Suprapubic skin (tissue), 4 donors: ENCODE results near the gene VKORC1. TPM values are rescaled to one million over a fixed set of nuclear protein-coding genes. Genes with fewer than 3 reads are reported as not detected.
A peak's percentile ranks its signal among the peaks of the same experiment; 100 is the strongest.

Experiments
- DNase-seq, 2 donors: peaks; one replicate each; pipeline ENCODE4 v3.0.0-alpha.2; 2019; ENCODE audit warnings: low spot score in 2 of 2
- H3K27ac ChIP-seq: fragments of 200-600 bp; sonication (generic); one replicate; pipeline ENCODE4 v1.5.1; 2019
- H3K27me3 ChIP-seq: fragments of 200-600 bp; sonication (generic); one replicate; pipeline ENCODE4 v1.5.1; 2019
- H3K36me3 ChIP-seq: fragments of 200-600 bp; sonication (generic); one replicate; pipeline ENCODE4 v1.5.1; 2019
- H3K4me1 ChIP-seq: fragments of 200-600 bp; sonication (generic); one replicate; pipeline ENCODE4 v1.5.1; 2019
- H3K4me3 ChIP-seq: fragments of 200-600 bp; sonication (generic); one replicate; pipeline ENCODE4 v1.5.1; 2019; ENCODE audit warnings: mild to moderate bottlenecking
- H3K9me3 ChIP-seq: fragments of 200-600 bp; sonication (generic); one replicate; pipeline ENCODE4 v1.5.1; 2019
- CTCF ChIP-seq, 2 donors: fragments of 200-600 bp in 1 of 2; fragments of 450-650 bp in 1 of 2; sonication (generic) in 1 of 2; IDR thresholded peaks; one replicate each; pipeline ENCODE4 v1.5.1; 2016 to 2019; ENCODE audit warnings: antibody characterized with exemption in 2 of 2, mild to moderate bottlenecking in 1 of 2, moderate library complexity in 1 of 2
- EP300 ChIP-seq: sonication (generic); formaldehyde crosslinking; IDR thresholded peaks from one replicate; pipeline ENCODE4 v1.6.1; 2017; ENCODE audit warnings: antibody characterized with exemption
- POLR2A ChIP-seq, 2 donors: fragments of 450-650 bp; IDR thresholded peaks; one replicate each; pipeline ENCODE4 v1.6.1; 2017; ENCODE audit warnings: antibody characterized with exemption in 2 of 2, mild to moderate bottlenecking in 2 of 2, moderate library complexity in 2 of 2
- POLR2AphosphoS5 ChIP-seq, 3 donors: sonication (generic); formaldehyde crosslinking; IDR thresholded peaks; one replicate each; pipeline ENCODE4 v1.6.1; 2017; ENCODE audit warnings: antibody characterized with exemption in 3 of 3
- WGBS: methylation state at CpG from one replicate; pipeline ENCODE4 v1.1.5; 2018; 5-methylcytosine and 5-hydroxymethylcytosine counted together
- total RNA-seq, 4 donors: library from RNA; depleted of rRNA; stranded (reverse); fragments of >200 nt; gene quantifications; one replicate each; pipeline ENCODE4 v1.1.0, GENCODE V29; 2016

Gene VKORC1
- total RNA-seq, 4 donors from 2014 or later = 53.8 to 79.3 (median 68.0) TPM

GRCh38 chr16:31055613-31056012 is 39.0 kb downstream of the VKORC1 start:
- peaks cover 11% of the 10 kb centered on the region for H3K4me1 ChIP-seq
- H3K27ac ChIP-seq = no peak overlapping the region
- H3K9me3 ChIP-seq = no peaks in the 10 kb centered on the region
- WGBS = 92% methylated on average over 4 of the region's 4 CpGs
- H3K4me3 ChIP-seq = no peak overlapping the region
- peaks cover 8% of the 10 kb centered on the region for H3K36me3 ChIP-seq
- DNase-seq = no peak
- TF ChIP-seq CTCF (IDR thresholded peaks at IDR 0.05) = no peak
- TF ChIP-seq EP300 = no peak
- no peak for TF ChIP-seq POLR2AphosphoS5 (IDR thresholded peaks at IDR 0.05)
- TF ChIP-seq POLR2A (IDR thresholded peaks at IDR 0.05) = no peak
- no peaks in the 10 kb centered on the region for H3K27me3 ChIP-seq

GRCh38 chr16:31052114-31052513 is 42.5 kb downstream of the VKORC1 start:
- DNase-seq = no peak
- WGBS = 34% methylated on average over 2 of the region's 2 CpGs
- Histone ChIP-seq H3K4me1 (peaks cover 11% of the 10 kb centered on the region), H3K9me3 (no peaks in the 10 kb centered on the region), H3K27ac (peak overlapping the region; percentile 45), H3K27me3 (no peaks in the 10 kb centered on the region), H3K4me3 (no peak overlapping the region), H3K36me3 (no peaks in the 10 kb centered on the region)
- TF ChIP-seq EP300 (no peak), POLR2A (IDR thresholded peaks at IDR 0.05) (no peak), POLR2AphosphoS5 (IDR thresholded peaks at IDR 0.05) (no peak), CTCF (IDR thresholded peaks at IDR 0.05) (no peak)

- Histone ChIP-seq H3K27ac (no peak overlapping the region), H3K27me3 (no peaks in the 10 kb centered on the region), H3K4me3 (no peak overlapping the region), H3K9me3 (no peaks in the 10 kb centered on the region), H3K4me1 (peaks cover 11% of the 10 kb centered on the region), H3K36me3 (no peaks in the 10 kb centered on the region)
- DNase-seq = no peak
- TF ChIP-seq CTCF (IDR thresholded peaks at IDR 0.05) (no peak), EP300 (no peak), POLR2AphosphoS5 (IDR thresholded peaks at IDR 0.05) (no peak), POLR2A (IDR thresholded peaks at IDR 0.05) (no peak)
- 67% methylated on average over 10 of the region's 10 CpGs for WGBS
Observed at GRCh38 chr16:31050280-31051030, 44.1 kb downstream of the VKORC1 start.

- H3K9me3 ChIP-seq = no peaks in the 10 kb centered on the region
- H3K36me3 ChIP-seq = peaks cover 38% of the 10 kb centered on the region
- H3K4me3 ChIP-seq = no peak overlapping the region
- DNase-seq = no peak
- H3K4me1 ChIP-seq = no peaks in the 10 kb centered on the region
- TF ChIP-seq POLR2A (IDR thresholded peaks at IDR 0.05) (no peak), EP300 (no peak), CTCF (IDR thresholded peaks at IDR 0.05) (no peak), POLR2AphosphoS5 (IDR thresholded peaks at IDR 0.05) (no peak)
- no peak overlapping the region for H3K27ac ChIP-seq
- no peaks in the 10 kb centered on the region for H3K27me3 ChIP-seq
- WGBS = 86% methylated on average over 4 of the region's 4 CpGs
Observed at GRCh38 chr16:31043898-31044481, 50.6 kb downstream of the VKORC1 start.

- Histone ChIP-seq H3K36me3 (peaks cover 44% of the 10 kb centered on the region), H3K4me3 (no peak overlapping the region), H3K27ac (no peak overlapping the region), H3K4me1 (no peaks in the 10 kb centered on the region), H3K9me3 (no peaks in the 10 kb centered on the region), H3K27me3 (no peaks in the 10 kb centered on the region)
- no peak for DNase-seq
- 100% methylated on average over 1 of the region's 1 CpG for WGBS
- TF ChIP-seq POLR2A (IDR thresholded peaks at IDR 0.05) = no peak
Observed at GRCh38 chr16:31043352-31043751, 51.2 kb downstream of the VKORC1 start.
